Epithelial cell of proximal tubule (primary cell): ENCODE results near the gene DNAJC27. TPM values are rescaled to one million over a fixed set of nuclear protein-coding genes. Genes with fewer than 3 reads are reported as not detected.

Experiments
- DNase-seq: peaks from one replicate; pipeline ENCODE4 v3.0.0-alpha.2; 2011; ENCODE audit warnings: low read depth
- H3K4me3 ChIP-seq: 2 replicates; pipeline ENCODE4 v1.5.1; 2011; ENCODE audit warnings: low read depth, mild to moderate bottlenecking, low read length
- CTCF ChIP-seq: conservative IDR thresholded peaks from 2 replicates; pipeline ENCODE4 v1.5.1; 2012; ENCODE audit warnings: low read depth, mild to moderate bottlenecking, low read length
- total RNA-seq: library from RNA; depleted of rRNA; stranded (reverse); fragments of >200 nt; gene quantifications from 2 replicates; pipeline ENCODE4 v1.2.3, GENCODE V29; 2015

Gene DNAJC27
- total RNA-seq, 1 donor from 2014 or later: 2.1 TPM

- no peak for DNase-seq
- no peak for TF ChIP-seq CTCF
- H3K4me3 ChIP-seq: peak overlapping the region; percentile 92
Measured at GRCh38 chr2:24971286-24971535, 544 bp downstream of the DNAJC27 start.

- TF ChIP-seq CTCF: no peak
- peak overlapping the region; percentile 92 for H3K4me3 ChIP-seq
- peak; percentile 18 for DNase-seq
Measured at GRCh38 chr2:24970483-24971285, 1.1 kb downstream of the DNAJC27 start.

- TF ChIP-seq CTCF: no peak
- H3K4me3 ChIP-seq: no peak overlapping the region
- DNase-seq: no peak
Measured at GRCh38 chr2:24969784-24970183, 2.0 kb downstream of the DNAJC27 start.

- H3K4me3 ChIP-seq: no peak overlapping the region
- no peak for DNase-seq
- no peak for TF ChIP-seq CTCF
Measured at GRCh38 chr2:24961903-24962302, 9.9 kb downstream of the DNAJC27 start.

- DNase-seq: no peak
Measured at GRCh38 chr2:24959761-24960160, 12.0 kb downstream of the DNAJC27 start.

GRCh38 chr2:24958411-24958935, 13.3 kb downstream of the DNAJC27 start:
- no peak for TF ChIP-seq CTCF
- no peak overlapping the region for H3K4me3 ChIP-seq
- no peak for DNase-seq

More at GRCh38 chr2:24959761-24960160, 12.0 kb downstream of the DNAJC27 start:
- TF ChIP-seq CTCF: no peak
- H3K4me3 ChIP-seq: no peak overlapping the region

- no peak for TF ChIP-seq CTCF
- no peak for DNase-seq
- H3K4me3 ChIP-seq: no peak overlapping the region
Measured at GRCh38 chr2:24957976-24958375, 13.8 kb downstream of the DNAJC27 start.
